Liver (tissue), 3 donors: ENCODE data around the gene AGAP2.

Experiments
- ATF3 ChIP-seq: IDR thresholded peaks from 2 replicates; pipeline ENCODE4 v1.6.1; 2016; ENCODE audit warnings: antibody characterized with exemption
- CTCF ChIP-seq: fragments of 150-350 bp; IDR thresholded peaks from 2 replicates; pipeline ENCODE4 v1.5.1; 2017; ENCODE audit warnings: improper control_type of control experiment, low read depth, low read length; ENCODE audit not compliant: missing input control
- EGR1 ChIP-seq, 2 donors: IDR thresholded peaks; 2 replicates each; pipeline ENCODE4 v1.6.1; 2016 to 2018; ENCODE audit warnings: antibody characterized with exemption in 2 of 2, low read depth in 2 of 2
- MAX ChIP-seq: IDR thresholded peaks from 2 replicates; pipeline ENCODE4 v1.6.1; 2016; ENCODE audit warnings: antibody characterized with exemption
- NR2F2 ChIP-seq: IDR thresholded peaks from 2 replicates; pipeline ENCODE4 v1.6.1; 2016; ENCODE audit warnings: antibody characterized with exemption
- RAD21 ChIP-seq, 2 donors: IDR thresholded peaks; 2 replicates each; pipeline ENCODE4 v1.6.1; 2016; ENCODE audit warnings: antibody characterized with exemption in 2 of 2, mild to moderate bottlenecking in 2 of 2
- REST ChIP-seq: IDR thresholded peaks from 2 replicates; pipeline ENCODE4 v1.6.1; 2016; ENCODE audit warnings: antibody characterized with exemption, mild to moderate bottlenecking
- RXRA ChIP-seq, 2 donors: IDR thresholded peaks; 2 replicates each; pipeline ENCODE4 v1.6.1; 2017 to 2018; ENCODE audit warnings: antibody characterized with exemption in 2 of 2, mild to moderate bottlenecking in 1 of 2
- SP1 ChIP-seq: IDR thresholded peaks from 2 replicates; pipeline ENCODE4 v1.6.1; 2018; ENCODE audit warnings: antibody characterized with exemption, mild to moderate bottlenecking
- TAF1 ChIP-seq: conservative IDR thresholded peaks from 2 replicates; pipeline ENCODE4 v1.6.1; 2016; ENCODE audit warnings: antibody characterized with exemption, mild to moderate bottlenecking
- YY1 ChIP-seq: IDR thresholded peaks from 2 replicates; pipeline ENCODE4 v1.6.1; 2016; ENCODE audit warnings: antibody characterized with exemption, mild to moderate bottlenecking
- donor health status: healthy.
- donor health status: healthy.

- TF ChIP-seq CTCF, result no peak
- TF ChIP-seq RAD21 (IDR thresholded peaks at IDR 0.05), result no peak
- no peak for TF ChIP-seq REST
- no peak for TF ChIP-seq MAX
- TF ChIP-seq RXRA (IDR thresholded peaks at IDR 0.05), result no peak
- TF ChIP-seq EGR1 (IDR thresholded peaks at IDR 0.05; ENCODE audit: low read depth in 2 of 2), result no peak
- no peak for TF ChIP-seq SP1
- no peak for TF ChIP-seq TAF1
- no peak for TF ChIP-seq ATF3
- TF ChIP-seq NR2F2, result no peak
- no peak for TF ChIP-seq YY1
Measured at GRCh38 chr12:57740656-57741412, 2.3 kb upstream of the AGAP2 start.
